Measurements from ENCODE around the gene TSHZ2. TPM values are rescaled to one million over a fixed set of nuclear protein-coding genes. Genes with fewer than 3 reads are reported as not detected.

TSHZ2 gene
- total RNA-seq, 4 donors from 2014 or later: 28.6 to 40.1 (median 35.5) TPM

- TF ChIP-seq CTCF (IDR thresholded peaks at IDR 0.05; ENCODE audit: low read depth): no peak
Observed at GRCh38 chr20:53142225-53143127, 170.3 kb downstream of the TSHZ2 start.

GRCh38 chr20:53146201-53146891 is 174.2 kb downstream of the TSHZ2 start:
- TF ChIP-seq CTCF (IDR thresholded peaks at IDR 0.05; ENCODE audit: low read depth): no peak

GRCh38 chr20:53148771-53149147 is 176.6 kb downstream of the TSHZ2 start:
- TF ChIP-seq CTCF (IDR thresholded peaks at IDR 0.05; ENCODE audit: low read depth): no peak

- no peak for TF ChIP-seq CTCF (IDR thresholded peaks at IDR 0.05; ENCODE audit: low read depth)
Observed at GRCh38 chr20:53149148-53149889, 177.2 kb downstream of the TSHZ2 start.

GRCh38 chr20:53149890-53150205 is 177.7 kb downstream of the TSHZ2 start:
- TF ChIP-seq CTCF (IDR thresholded peaks at IDR 0.05; ENCODE audit: low read depth): no peak

- no peak for TF ChIP-seq CTCF (IDR thresholded peaks at IDR 0.05; ENCODE audit: low read depth)
Observed at GRCh38 chr20:53150532-53150931, 178.4 kb downstream of the TSHZ2 start.

- TF ChIP-seq CTCF (IDR thresholded peaks at IDR 0.05; ENCODE audit: low read depth): no peak
Observed at GRCh38 chr20:53152228-53152627, 180.1 kb downstream of the TSHZ2 start.
